Activated CD8-positive, alpha-beta T cell treated with anti-CD3 and anti-CD28 coated beads for 36 hours (primary cell): Measurements from ENCODE around the gene PEX5. TPM values are rescaled to one million over a fixed set of nuclear protein-coding genes. Genes with fewer than 3 reads are reported as not detected.
A peak's percentile ranks its signal among the peaks of the same experiment; 100 is the strongest.

Source experiments
- ATAC-seq: fragments of 200-7000 bp; cut with Tn5 transposase; one replicate; pipeline ENCODE4 v1.10.0; 2021; ENCODE audit warnings: mild to moderate bottlenecking, moderate library complexity
- CTCF ChIA-PET: fragments of 350-600 bp; sonication (Branson Sonifier 250); formaldehyde crosslinking; loops from one replicate; lab custom pipeline; 2021; ENCODE audit warnings: antibody characterized with exemption; lab: Charles Lee
- POLR2A ChIA-PET: fragments of 350-600 bp; sonication (Branson Sonifier 250); formaldehyde crosslinking; loops from one replicate; lab custom pipeline; 2021; ENCODE audit warnings: antibody characterized with exemption; lab: Charles Lee
- DNase-seq: peaks from one replicate; pipeline ENCODE4 v3.0.0-alpha.2; 2020
- H3K27ac Mint-ChIP-seq: one replicate; pipeline ENCODE4 v1.8.0; 2021; ENCODE audit warnings: mild to moderate bottlenecking, mixed read lengths
- H3K27me3 Mint-ChIP-seq: one replicate; pipeline ENCODE4 v1.8.0; 2021; ENCODE audit warnings: mixed read lengths
- H3K36me3 Mint-ChIP-seq: one replicate; pipeline ENCODE4 v1.8.0; 2021; ENCODE audit warnings: low read depth, mixed read lengths
- H3K4me1 Mint-ChIP-seq: one replicate; pipeline ENCODE4 v1.8.0; 2021; ENCODE audit warnings: low read depth, mixed read lengths
- H3K4me3 Mint-ChIP-seq: one replicate; pipeline ENCODE4 v1.8.0; 2021; ENCODE audit warnings: mild to moderate bottlenecking, moderate library complexity, mixed read lengths
- H3K9me3 Mint-ChIP-seq: one replicate; pipeline ENCODE4 v1.8.0; 2021; ENCODE audit warnings: mixed read lengths
- intact Hi-C: fragments of 100-400 bp; cut with micrococcal nuclease; formaldehyde crosslinking; loops from one replicate; pipeline ENCODE4 v1.10.0; 2022
- total RNA-seq, 2 experiments: library from RNA; stranded (reverse); gene quantifications; one replicate each; pipeline ENCODE4 v1.2.3, GENCODE V29; 2021
- TF ChIP-seq, protein P1 (sequence below): fragments of 200-600 bp; IDR thresholded peaks from one replicate; pipeline ENCODE4 v1.8.0; 2022; ENCODE audit warnings: antibody characterized with exemption, mild to moderate bottlenecking

PEX5 gene
- total RNA-seq, 2 experiments from 2014 or later, result 39.0 to 41.8 TPM

DNA sequence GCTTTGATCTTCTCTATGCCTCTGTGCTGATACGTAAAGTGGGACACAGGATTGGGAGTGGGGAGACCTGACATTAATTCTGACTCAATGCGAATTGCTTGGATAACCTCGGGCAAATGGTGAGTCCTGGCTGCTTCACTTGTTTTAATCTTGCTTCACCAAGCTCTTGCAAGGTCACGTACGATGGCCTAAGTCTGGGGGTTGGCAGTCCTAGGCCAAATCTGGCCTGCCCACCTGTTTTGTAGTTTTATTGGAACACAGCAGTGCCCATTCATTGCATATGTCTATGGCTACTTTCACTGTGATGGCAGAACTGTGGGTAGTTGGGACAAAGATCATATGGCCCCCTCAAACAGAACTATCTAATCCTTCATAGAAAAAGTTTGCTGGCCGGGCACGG, 45.9 kb upstream of the PEX5 start:
- ChIA-PET POLR2A (no interaction called here), CTCF (interaction anchor here (0.9 to 2.7 kb wide), 6 partner anchors 8 to 51 kb away, joined by 3 to 26 read pairs (median 8); no protein-coding TSS in a partner anchor)
- TF ChIP-seq, protein P1, sequence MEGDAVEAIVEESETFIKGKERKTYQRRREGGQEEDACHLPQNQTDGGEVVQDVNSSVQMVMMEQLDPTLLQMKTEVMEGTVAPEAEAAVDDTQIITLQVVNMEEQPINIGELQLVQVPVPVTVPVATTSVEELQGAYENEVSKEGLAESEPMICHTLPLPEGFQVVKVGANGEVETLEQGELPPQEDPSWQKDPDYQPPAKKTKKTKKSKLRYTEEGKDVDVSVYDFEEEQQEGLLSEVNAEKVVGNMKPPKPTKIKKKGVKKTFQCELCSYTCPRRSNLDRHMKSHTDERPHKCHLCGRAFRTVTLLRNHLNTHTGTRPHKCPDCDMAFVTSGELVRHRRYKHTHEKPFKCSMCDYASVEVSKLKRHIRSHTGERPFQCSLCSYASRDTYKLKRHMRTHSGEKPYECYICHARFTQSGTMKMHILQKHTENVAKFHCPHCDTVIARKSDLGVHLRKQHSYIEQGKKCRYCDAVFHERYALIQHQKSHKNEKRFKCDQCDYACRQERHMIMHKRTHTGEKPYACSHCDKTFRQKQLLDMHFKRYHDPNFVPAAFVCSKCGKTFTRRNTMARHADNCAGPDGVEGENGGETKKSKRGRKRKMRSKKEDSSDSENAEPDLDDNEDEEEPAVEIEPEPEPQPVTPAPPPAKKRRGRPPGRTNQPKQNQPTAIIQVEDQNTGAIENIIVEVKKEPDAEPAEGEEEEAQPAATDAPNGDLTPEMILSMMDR, result no peak
- intact Hi-C loops, result loop anchor here (5.0 kb wide), 1 partner anchor 44 kb away; the partner anchor contains the start of gene PEX5
- no peak overlapping the region for H3K27ac Mint-ChIP-seq
- H3K27me3 Mint-ChIP-seq, result no peaks in the 10 kb centered on the region
- no peak for DNase-seq
- no peak overlapping the region for H3K4me3 Mint-ChIP-seq
- no peaks in the 10 kb centered on the region for H3K9me3 Mint-ChIP-seq
- no peak for ATAC-seq
- no peaks in the 10 kb centered on the region for H3K4me1 Mint-ChIP-seq
- peaks cover 15% of the 10 kb centered on the region for H3K36me3 Mint-ChIP-seq

- Mint-ChIP-seq H3K36me3 (peaks cover 12% of the 10 kb centered on the region), H3K27me3 (no peaks in the 10 kb centered on the region), H3K4me3 (no peak overlapping the region), H3K27ac (no peak overlapping the region), H3K4me1 (no peaks in the 10 kb centered on the region), H3K9me3 (no peaks in the 10 kb centered on the region)
- TF ChIP-seq, protein P1, result peak; percentile 73
- DNase-seq (no peak), ATAC-seq (peak; percentile 35)
- CTCF ChIA-PET, result interaction anchor here (0.7 to 2.7 kb wide), 17 partner anchors 9 to 495 kb away, joined by 3 to 26 read pairs (median 3); partner anchors contain the start of gene LPCAT3
- POLR2A ChIA-PET, result interaction anchor here (1.1 to 1.7 kb wide), 2 partner anchors 36 to 201 kb away, joined by 5 read pairs; partner anchors contain the start of genes C12orf57 and RNU7-1
- intact Hi-C loops, result loop anchor here (5.0 kb wide), 1 partner anchor 43 kb away; the partner anchor contains the start of gene PEX5
Measured at GRCh38 chr12:7144414-7145120, 44.9 kb upstream of the PEX5 start.

DNA sequence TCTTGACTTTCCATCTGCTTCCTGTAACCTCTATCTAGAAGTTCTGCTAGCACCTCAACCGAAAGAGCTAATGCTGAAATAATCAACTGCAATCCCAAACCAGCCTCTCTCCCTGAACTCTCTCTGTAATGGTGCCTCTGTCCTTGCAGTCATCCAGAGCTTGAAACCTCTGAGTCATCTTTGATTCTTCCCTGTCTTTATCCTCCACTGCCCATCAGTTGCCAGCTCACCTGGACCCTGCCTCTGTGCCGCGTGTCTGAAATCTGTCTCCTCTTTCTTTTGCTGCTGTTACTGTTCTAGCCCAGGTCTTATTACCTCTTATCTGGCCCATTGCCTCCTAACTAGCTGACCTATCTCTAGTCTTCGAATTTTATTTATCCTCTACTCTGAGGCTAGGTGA, 43.8 kb upstream of the PEX5 start:
- H3K4me3 Mint-ChIP-seq, result no peak overlapping the region
- DNase-seq, result no peak
- ATAC-seq, result no peak
- POLR2A ChIA-PET, result interaction anchor here (1.7 kb wide), 1 partner anchor 202 kb away, joined by 5 read pairs; the partner anchor contains the start of genes C12orf57 and RNU7-1
- intact Hi-C loops, result no loop called here
- no peak overlapping the region for H3K27ac Mint-ChIP-seq
- H3K9me3 Mint-ChIP-seq, result no peaks in the 10 kb centered on the region
- H3K27me3 Mint-ChIP-seq, result no peaks in the 10 kb centered on the region
- TF ChIP-seq, protein P1, result no peak
- H3K36me3 Mint-ChIP-seq, result peaks cover 19% of the 10 kb centered on the region
- H3K4me1 Mint-ChIP-seq, result no peaks in the 10 kb centered on the region
- CTCF ChIA-PET, result interaction anchor here (1.0 to 2.3 kb wide), 12 partner anchors 15 to 494 kb away, joined by 3 to 15 read pairs (median 3); partner anchors contain the start of gene LPCAT3

- TF ChIP-seq, protein P1, result no peak
- Mint-ChIP-seq H3K4me1 (no peaks in the 10 kb centered on the region), H3K4me3 (no peak overlapping the region), H3K27me3 (no peaks in the 10 kb centered on the region), H3K9me3 (no peaks in the 10 kb centered on the region), H3K36me3 (peaks cover 19% of the 10 kb centered on the region), H3K27ac (no peak overlapping the region)
- ATAC-seq (no peak), DNase-seq (no peak)
- intact Hi-C loops, result no loop called here
- ChIA-PET POLR2A (interaction anchor here (1.7 kb wide), 1 partner anchor 202 kb away, joined by 5 read pairs; the partner anchor contains the start of genes C12orf57 and RNU7-1), CTCF (interaction anchor here (1.0 to 2.3 kb wide), 6 partner anchors 17 to 493 kb away, joined by 3 to 15 read pairs (median 3); partner anchors contain the start of gene LPCAT3)
Measured at GRCh38 chr12:7146228-7146627, 43.3 kb upstream of the PEX5 start.

GRCh38 chr12:7146906-7147305, 42.6 kb upstream of the PEX5 start:
- TF ChIP-seq, protein P1, result no peak
- intact Hi-C loops, result no loop called here
- H3K27ac Mint-ChIP-seq, result no peak overlapping the region
- H3K4me1 Mint-ChIP-seq, result no peaks in the 10 kb centered on the region
- H3K36me3 Mint-ChIP-seq, result peaks cover 19% of the 10 kb centered on the region
- no peak for DNase-seq
- no peaks in the 10 kb centered on the region for H3K27me3 Mint-ChIP-seq
- CTCF ChIA-PET, result no interaction called here
- no peaks in the 10 kb centered on the region for H3K9me3 Mint-ChIP-seq
- POLR2A ChIA-PET, result interaction anchor here (1.1 kb wide), 1 partner anchor 15 kb away, joined by 3 read pairs; no protein-coding TSS in a partner anchor
- no peak for ATAC-seq
- H3K4me3 Mint-ChIP-seq, result no peak overlapping the region
